ENCODE data around the gene NTRK3. TPM values are rescaled to one million over a fixed set of nuclear protein-coding genes. Genes with fewer than 3 reads are reported as not detected.
"Not testable (repeated sequence)": the region's sequence is repeated elsewhere in the genome, so short reads cannot be mapped to it uniquely, and the experiment has no call there.

Gene NTRK3
- total and polyA plus RNA-seq, 12 donors: 0.45 to 5.6 (median 2.3) TPM

- Histone ChIP-seq H3K9me3 (no peaks in the 10 kb centered on the region), H3K27me3 (peaks cover 0 to 15% (median 0%) of the 10 kb centered on the region in 7 donors), H3K4me3 (no peak overlapping the region), H3K4me1 (no peaks in the 10 kb centered on the region), H3K36me3 (no peaks in the 10 kb centered on the region), H3K27ac (no peak overlapping the region)
- no peak for TF ChIP-seq CTCF (IDR thresholded peaks at IDR 0.05)
- 37 to 38% methylated on average over 9 of the region's 9 CpGs for WGBS, 2 donors
- intact Hi-C loops (cut with DNase I): no loop called here
- no peak for DNase-seq
- ATAC-seq: no peak
These were observed 220.2 kb downstream of the NTRK3 start for GRCh38 chr15:88036154-88036839.

GRCh38 chr15:88035381-88035780 is 221.2 kb downstream of the NTRK3 start:
- Histone ChIP-seq H3K4me3 (no peak overlapping the region), H3K27me3 (peaks cover 0 to 15% (median 0%) of the 10 kb centered on the region in 7 donors), H3K36me3 (no peaks in the 10 kb centered on the region), H3K9me3 (no peaks in the 10 kb centered on the region), H3K27ac (no peak overlapping the region), H3K4me1 (no peaks in the 10 kb centered on the region)
- ATAC-seq (no peak), DNase-seq (no peak)
- WGBS, 2 donors: 72% methylated on average over 5 of the region's 5 CpGs
- intact Hi-C loops (cut with DNase I): loop anchor here in 1 of 10 donors (1.0 kb wide), 1 partner anchor 28 kb away; no protein-coding TSS in a partner anchor
- TF ChIP-seq CTCF (IDR thresholded peaks at IDR 0.05): no peak

- H3K4me1 ChIP-seq; H3K36me3 ChIP-seq; H3K4me3 ChIP-seq; H3K9me3 ChIP-seq; DNase-seq; intact Hi-C loops (cut with DNase I); H3K27ac ChIP-seq; ATAC-seq: not testable (repeated sequence)
- 91 to 95% methylated on average over 5 of the region's 5 CpGs for WGBS, 2 donors
- H3K27me3 ChIP-seq: peaks cover 0 to 15% (median 0%) of the 10 kb centered on the region in 7 donors
These were observed 223.1 kb downstream of the NTRK3 start for GRCh38 chr15:88033421-88033820.

DNA sequence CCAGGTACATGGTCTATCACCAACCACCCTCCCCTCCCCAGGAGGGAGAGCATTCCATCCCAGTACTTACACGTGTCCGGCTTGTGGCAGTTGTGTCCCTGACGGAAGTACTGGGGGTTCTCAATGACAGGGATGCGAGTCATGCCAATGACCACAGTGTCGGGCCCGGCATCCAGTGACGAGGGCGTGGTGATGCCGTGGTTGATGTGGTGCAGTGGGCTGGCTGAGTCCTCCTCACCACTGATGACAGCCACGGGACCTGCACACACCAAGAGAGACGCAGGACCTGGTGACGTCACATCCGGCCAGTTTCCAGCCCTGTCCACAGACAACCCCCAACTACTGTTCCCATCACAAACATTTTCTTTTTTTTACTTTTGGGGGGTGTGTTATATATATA is 223.8 kb downstream of the NTRK3 start:
- WGBS, 2 donors: 89 to 91% methylated on average over 13 of the region's 13 CpGs
- no peak for ATAC-seq
- no peak for TF ChIP-seq CTCF (IDR thresholded peaks at IDR 0.05)

GRCh38 chr15:88031461-88031860 is 225.1 kb downstream of the NTRK3 start:
- no peak for TF ChIP-seq CTCF (IDR thresholded peaks at IDR 0.05)
- intact Hi-C loops (cut with DNase I): no loop called here
- WGBS, 2 donors: 58 to 62% methylated on average over 2 of the region's 2 CpGs
- no peaks in the 10 kb centered on the region for H3K9me3 ChIP-seq
- peaks cover 0 to 15% (median 0%) of the 10 kb centered on the region in 7 donors for H3K27me3 ChIP-seq
- ATAC-seq (no peak), DNase-seq (no peak)
- no peaks in the 10 kb centered on the region for H3K4me1 ChIP-seq
- H3K27ac ChIP-seq: no peak overlapping the region
- no peaks in the 10 kb centered on the region for H3K36me3 ChIP-seq
- H3K4me3 ChIP-seq: no peak overlapping the region

More for the DNA sequence above, 223.8 kb downstream of the NTRK3 start:
- no peak for DNase-seq
- Histone ChIP-seq H3K9me3 (no peaks in the 10 kb centered on the region), H3K4me1 (no peaks in the 10 kb centered on the region), H3K27ac (no peak overlapping the region), H3K4me3 (no peak overlapping the region), H3K27me3 (peaks cover 0 to 15% (median 0%) of the 10 kb centered on the region in 7 donors), H3K36me3 (no peaks in the 10 kb centered on the region)
- intact Hi-C loops (cut with DNase I): no loop called here
